HG02763 (cell line): ENCODE data around the gene PRICKLE2.

Experiments used
- ATAC-seq: cut with Tn5 transposase; IDR thresholded peaks from one replicate; pipeline ENCODE4 v1.9.1; 2021; ENCODE audit warnings: mild to moderate bottlenecking, moderate library complexity; ENCODE audit not compliant: unreplicated experiment

Gene PRICKLE2

GRCh38 chr3:64053581-64053980 lies 171.7 kb downstream of the PRICKLE2 start:
- no peak for ATAC-seq

- ATAC-seq: no peak
Measured at GRCh38 chr3:64053117-64053516, 172.1 kb downstream of the PRICKLE2 start.

DNA sequence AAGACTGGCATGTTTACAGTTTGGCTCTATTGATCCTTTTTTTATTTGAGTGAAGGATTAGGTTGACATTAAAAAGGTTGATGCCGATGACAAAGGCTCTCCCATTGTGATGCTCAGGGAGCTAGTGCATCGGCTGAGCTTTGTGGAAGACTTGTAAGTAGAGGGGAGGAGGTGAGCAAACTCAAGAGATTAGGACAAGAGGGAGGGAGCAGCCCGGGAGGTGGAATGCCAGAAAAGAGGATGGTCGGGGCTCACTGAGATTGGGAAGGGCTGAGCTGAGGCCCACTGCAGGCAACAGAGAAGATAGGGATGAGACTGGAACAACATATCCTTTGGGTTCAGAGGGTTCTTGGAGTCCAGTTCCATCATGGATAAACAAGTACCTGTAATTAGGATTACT lies 175.4 kb downstream of the PRICKLE2 start:
- ATAC-seq: no peak

- ATAC-seq: no peak
Measured at GRCh38 chr3:64049136-64049535, 176.1 kb downstream of the PRICKLE2 start.

DNA sequence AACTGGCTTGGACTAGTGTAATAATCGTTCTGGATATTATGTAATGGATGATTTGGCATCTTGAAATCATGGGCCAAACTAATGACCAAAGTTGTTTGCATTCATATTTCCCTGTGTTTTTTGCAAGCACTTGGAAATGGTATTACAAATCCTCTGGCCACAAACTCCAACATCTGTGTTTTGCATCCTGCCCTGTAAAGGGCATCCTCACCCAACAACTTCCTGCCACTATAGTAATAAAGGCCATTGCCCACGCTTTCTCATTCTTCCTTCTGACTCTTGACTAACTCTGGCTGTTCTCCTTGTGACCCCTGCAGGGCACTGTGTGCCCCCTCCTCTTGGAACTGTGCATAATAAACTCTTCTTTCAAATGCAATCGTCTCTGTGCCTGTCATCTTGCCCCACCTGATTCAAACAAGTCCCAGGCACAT lies 176.6 kb downstream of the PRICKLE2 start:
- ATAC-seq: no peak

- ATAC-seq: no peak
Measured at GRCh38 chr3:64047787-64048186, 177.5 kb downstream of the PRICKLE2 start.

- ATAC-seq: no peak
Measured at GRCh38 chr3:64046996-64047594, 178.2 kb downstream of the PRICKLE2 start.

DNA sequence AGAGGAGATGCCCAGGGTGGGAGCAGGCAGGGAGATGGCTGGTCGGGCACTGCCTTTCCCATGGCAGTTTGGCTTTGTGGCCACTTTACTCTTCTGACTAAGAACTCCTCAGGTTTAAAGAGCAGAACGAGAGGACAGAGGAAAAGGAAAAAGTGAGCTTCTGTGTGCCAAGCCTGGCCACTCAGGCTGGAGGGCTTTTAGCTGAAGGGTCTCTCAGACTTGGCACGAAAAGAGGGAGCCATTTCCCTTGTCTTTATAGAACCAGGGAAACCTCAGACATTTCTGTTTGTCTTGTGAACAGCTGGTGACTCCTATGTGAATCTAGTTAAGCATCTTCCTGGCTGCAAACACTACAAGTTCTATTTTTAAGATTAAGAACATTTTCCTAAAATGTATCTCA lies 178.7 kb downstream of the PRICKLE2 start:
- ATAC-seq: no peak

- no peak for ATAC-seq
Measured at GRCh38 chr3:64042952-64043351, 182.3 kb downstream of the PRICKLE2 start.
